GM12801 (cell line): ENCODE data around the gene GPRC6A.

Experiments used
- TF ChIP-seq, protein P1 (sequence below): IDR thresholded peaks from one replicate; pipeline ENCODE4 v1.5.1; 2011; ENCODE audit warnings: control low read depth; ENCODE audit not compliant: insufficient read length; ENCODE audit errors: extremely low read depth

GPRC6A gene

DNA sequence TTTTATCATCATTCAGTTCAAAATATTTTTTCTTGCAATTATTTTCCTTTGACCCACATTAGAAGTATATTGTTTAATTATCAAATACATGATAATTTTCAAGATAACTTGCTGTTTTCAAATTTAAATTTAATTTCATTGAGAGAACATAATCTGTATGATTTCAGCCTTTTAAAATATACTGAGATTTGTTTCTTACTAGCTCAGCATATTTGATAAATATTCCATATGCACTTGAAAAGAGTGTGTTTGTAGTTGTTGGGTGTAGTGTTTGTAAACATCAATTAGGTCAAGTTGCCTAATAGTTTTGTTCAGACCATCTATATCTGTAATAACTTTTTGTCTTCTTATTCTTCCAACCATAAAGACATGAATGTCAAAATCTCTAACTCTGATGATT lies 29.2 kb upstream of the GPRC6A start:
- TF ChIP-seq, protein P1, sequence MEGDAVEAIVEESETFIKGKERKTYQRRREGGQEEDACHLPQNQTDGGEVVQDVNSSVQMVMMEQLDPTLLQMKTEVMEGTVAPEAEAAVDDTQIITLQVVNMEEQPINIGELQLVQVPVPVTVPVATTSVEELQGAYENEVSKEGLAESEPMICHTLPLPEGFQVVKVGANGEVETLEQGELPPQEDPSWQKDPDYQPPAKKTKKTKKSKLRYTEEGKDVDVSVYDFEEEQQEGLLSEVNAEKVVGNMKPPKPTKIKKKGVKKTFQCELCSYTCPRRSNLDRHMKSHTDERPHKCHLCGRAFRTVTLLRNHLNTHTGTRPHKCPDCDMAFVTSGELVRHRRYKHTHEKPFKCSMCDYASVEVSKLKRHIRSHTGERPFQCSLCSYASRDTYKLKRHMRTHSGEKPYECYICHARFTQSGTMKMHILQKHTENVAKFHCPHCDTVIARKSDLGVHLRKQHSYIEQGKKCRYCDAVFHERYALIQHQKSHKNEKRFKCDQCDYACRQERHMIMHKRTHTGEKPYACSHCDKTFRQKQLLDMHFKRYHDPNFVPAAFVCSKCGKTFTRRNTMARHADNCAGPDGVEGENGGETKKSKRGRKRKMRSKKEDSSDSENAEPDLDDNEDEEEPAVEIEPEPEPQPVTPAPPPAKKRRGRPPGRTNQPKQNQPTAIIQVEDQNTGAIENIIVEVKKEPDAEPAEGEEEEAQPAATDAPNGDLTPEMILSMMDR, result no peak

DNA sequence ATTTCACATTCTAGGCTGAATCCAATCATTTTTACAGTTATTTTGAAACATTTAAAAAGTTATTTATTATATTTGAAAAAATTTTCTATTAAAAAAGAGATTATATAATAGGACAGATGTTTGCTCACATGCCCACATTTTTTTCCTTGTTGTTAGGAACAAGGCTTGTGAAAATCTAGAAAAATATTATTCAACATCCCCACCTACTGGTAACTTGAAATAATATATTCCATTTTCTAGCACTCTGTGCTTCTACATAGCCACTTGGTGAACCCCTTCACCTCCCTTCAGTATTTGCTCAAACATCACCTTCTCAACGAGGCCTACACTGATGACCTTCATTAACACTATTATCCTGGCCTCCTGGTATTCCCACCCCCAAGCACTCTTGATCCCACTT lies 18.3 kb upstream of the GPRC6A start:
- TF ChIP-seq, protein P1, result no peak

DNA sequence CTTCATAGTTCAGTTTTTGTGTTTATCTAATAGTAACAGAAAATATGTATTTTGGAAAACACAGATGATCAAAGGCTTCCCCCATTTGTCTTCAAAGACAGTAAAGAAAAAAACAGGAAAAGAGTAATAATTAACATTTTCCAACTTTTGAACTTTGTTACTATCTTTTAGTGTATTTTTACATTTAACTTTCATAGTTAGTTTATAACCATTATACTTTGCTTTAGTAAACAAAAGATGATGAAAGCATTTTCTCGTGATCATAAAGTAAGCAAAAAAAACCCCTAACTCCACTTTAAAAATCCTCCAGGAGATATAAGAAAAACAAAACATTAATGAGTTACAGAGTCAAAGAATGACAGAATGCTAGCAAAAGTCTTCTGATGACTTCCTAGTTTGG lies 13.6 kb upstream of the GPRC6A start:
- TF ChIP-seq, protein P1, result no peak

GRCh38 chr6:116840091-116840490 lies 11.2 kb upstream of the GPRC6A start:
- TF ChIP-seq, protein P1, result no peak

DNA sequence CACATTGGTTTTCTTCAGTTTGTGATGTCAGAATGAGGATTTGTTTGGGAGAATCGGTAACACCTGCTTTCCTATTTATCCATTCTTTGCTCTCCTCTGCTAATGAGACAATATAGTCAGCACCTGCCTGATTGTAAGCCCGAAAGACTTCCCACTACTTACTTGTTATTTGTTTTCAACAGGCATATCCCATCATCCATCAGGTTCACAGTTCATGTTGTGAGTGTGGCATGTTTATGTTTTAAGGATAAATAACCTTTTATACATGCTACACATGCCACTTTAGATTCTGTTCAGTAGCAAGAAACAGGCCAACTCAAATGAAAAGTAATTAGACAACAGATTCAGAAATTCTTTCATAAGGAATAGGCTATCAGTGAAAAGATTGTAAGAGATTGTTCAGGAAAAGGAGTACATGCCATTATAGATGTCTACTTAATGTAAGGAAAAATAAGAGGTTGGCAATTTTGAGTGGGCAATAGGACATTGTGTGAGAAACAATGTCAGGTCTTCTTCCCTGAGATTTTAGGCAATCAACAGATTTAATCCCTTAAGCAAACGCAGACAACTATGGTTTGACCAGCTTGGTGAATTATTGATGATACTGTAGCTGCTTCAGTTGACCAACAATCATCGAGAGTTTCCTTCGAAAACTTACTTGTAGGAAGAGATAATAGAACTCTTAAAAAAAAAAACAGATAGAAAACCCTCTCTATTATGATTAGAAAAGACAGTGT lies 7.9 kb upstream of the GPRC6A start:
- TF ChIP-seq, protein P1, result no peak

DNA sequence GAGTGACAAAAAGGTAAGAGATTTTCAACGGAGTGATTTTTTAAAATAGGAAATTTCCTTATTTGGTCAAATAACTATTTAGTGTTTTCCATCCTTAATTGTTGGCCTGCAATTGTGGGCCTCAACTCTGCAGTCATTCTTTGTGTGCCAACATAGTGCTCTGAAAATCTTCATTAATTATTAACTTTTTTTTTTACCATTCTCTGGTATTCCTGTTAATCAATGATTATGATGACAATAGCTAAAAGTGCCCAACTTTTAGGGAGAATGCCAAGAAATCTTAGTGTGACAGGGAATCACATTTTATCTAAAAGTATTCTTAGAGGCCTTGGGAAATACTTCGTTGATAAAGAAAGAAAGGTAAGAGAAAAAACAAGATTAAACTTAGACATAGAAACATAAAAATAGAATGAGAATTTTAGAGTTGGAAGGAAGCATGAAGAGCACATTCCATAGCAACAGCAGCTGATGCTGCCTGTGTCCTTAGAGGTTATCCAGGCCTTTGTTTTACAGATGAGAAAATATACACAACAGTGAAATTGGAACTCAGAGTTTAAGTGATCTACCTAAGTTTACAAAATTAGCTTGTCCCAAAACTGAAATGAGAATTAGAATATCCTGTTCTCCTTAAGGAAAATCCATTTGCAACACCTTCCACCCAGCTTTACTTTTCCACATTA lies 1.2 kb downstream of the GPRC6A start:
- TF ChIP-seq, protein P1, result no peak

- TF ChIP-seq, protein P1, result no peak
Measured at GRCh38 chr6:116812051-116812650, 16.7 kb downstream of the GPRC6A start.
